Neutrophil (primary cell): ENCODE results near the gene ASPSCR1.

ENCODE experiments used
- H3K27ac ChIP-seq: fragments of 200-600 bp; sonication (generic); 2 replicates; pipeline ENCODE4 v1.5.1; 2016; ENCODE audit warnings: mild to moderate bottlenecking, moderate library complexity
- H3K27me3 ChIP-seq: fragments of 200-600 bp; sonication (generic); 2 replicates; pipeline ENCODE4 v1.6.0; 2016; ENCODE audit warnings: mild to moderate bottlenecking
- H3K36me3 ChIP-seq: fragments of 200-600 bp; sonication (generic); 2 replicates; pipeline ENCODE4 v1.5.1; 2017
- H3K4me1 ChIP-seq, 2 experiments: fragments of 200-600 bp in 1 of 2; sonication (generic) in 1 of 2; 1 replicate in 1 of 2; 2 replicates in 1 of 2; pipeline versions ENCODE4 v1.5.1 to v1.6.1; 2013 to 2016; ENCODE audit warnings: low read depth in 1 of 2, low read length in 1 of 2, mild to moderate bottlenecking in 1 of 2, moderate library complexity in 1 of 2; ENCODE audit not compliant: control insufficient read depth in 1 of 2, insufficient read depth in 1 of 2
- H3K4me3 ChIP-seq, 2 experiments: fragments of 200-600 bp in 1 of 2; sonication (generic) in 1 of 2; 1 replicate in 1 of 2; 2 replicates in 1 of 2; pipeline ENCODE4 v1.5.1; 2013 to 2016; ENCODE audit warnings: low read depth in 1 of 2, low read length in 1 of 2, mild to moderate bottlenecking in 1 of 2, moderate library complexity in 1 of 2
- H3K9me3 ChIP-seq: fragments of 200-600 bp; sonication (generic); 2 replicates; pipeline ENCODE4 v1.5.1; 2016
- TF ChIP-seq, protein P1 (sequence below): fragments of 200-600 bp; sonication (generic); IDR thresholded peaks from 2 replicates; pipeline ENCODE4 v1.5.1; 2016; ENCODE audit warnings: antibody characterized with exemption

The ASPSCR1 gene

DNA sequence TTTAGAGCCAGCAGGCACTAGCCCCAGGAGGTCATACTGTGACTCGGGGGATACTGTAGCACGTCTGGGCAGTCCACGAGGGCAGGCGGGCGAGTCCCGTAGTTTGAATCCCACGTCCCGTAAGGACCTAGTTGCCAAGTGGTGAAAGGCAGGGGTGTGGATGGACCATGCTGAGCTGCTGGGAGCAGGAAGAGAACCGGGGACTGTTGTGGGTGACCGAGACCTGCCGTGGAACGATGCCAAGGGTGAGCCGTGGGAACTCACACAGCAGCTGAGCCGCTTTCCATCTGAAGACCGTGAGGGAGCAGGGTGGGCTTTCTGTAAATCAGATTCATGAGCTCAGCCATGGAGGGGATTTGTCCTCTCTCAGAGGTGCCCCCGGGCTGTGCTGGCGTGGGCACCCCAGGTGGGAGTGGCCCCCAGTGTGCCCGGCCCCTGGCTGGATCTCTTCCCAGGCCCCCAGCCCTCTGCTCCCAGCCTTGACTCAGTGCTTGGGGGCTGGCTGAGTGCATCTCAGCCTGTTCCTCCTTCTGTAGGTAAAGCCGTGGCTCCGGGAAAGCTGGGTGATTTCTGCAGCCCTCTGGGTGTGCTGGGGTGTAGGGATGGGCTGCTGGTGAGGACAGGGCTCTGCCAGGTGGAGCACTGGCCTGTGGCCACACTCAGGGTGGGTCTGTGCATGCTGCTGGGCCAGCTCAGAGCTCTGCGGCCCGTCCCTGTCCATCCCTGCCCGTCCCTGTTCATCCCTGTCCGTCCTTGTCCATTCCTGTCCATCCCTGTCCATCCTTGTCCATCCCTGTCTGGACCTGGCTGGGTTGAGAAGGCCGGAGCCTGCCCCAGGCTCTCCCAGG, 13.6 kb downstream of the ASPSCR1 start:
- no peaks in the 10 kb centered on the region for H3K4me1 ChIP-seq
- H3K27ac ChIP-seq, result no peak overlapping the region

DNA sequence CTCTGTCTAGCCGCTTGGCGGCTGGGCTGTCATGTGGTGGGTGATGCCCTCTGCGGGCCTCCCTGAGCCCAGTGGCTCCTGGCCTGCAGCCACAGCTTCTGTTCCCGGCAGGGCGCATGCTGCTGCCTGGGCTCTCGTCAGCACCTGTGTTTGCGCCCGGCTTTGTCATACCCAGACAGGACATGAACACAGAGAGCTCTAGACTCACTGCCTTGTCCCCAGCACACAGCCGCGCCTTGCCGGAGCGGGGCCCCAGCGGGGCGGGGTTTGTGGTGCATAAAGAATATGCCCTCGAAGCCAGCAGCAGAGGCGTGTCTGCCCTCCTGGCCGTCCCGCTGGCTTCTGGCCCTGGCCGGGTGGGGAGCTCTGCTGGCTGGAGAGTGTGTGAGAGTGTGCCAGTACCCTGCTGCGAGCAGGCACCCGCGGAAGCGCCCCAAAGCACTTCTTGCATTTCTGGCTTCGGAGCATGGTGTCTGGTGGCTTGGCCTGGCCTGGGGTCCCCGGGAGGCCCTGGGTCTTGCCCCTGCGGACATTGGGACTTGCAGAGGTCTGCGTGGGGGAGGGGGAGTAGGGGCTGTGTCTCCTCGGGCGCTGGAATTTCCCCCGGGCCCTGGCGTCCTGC, 14.4 kb downstream of the ASPSCR1 start:
- Histone ChIP-seq H3K27me3 (no peaks in the 10 kb centered on the region), H3K4me1 (no peaks in the 10 kb centered on the region), H3K27ac (no peak overlapping the region), H3K4me3 (no peak overlapping the region), H3K9me3 (no peaks in the 10 kb centered on the region), H3K36me3 (peaks cover 9% of the 10 kb centered on the region)
- TF ChIP-seq, protein P1, sequence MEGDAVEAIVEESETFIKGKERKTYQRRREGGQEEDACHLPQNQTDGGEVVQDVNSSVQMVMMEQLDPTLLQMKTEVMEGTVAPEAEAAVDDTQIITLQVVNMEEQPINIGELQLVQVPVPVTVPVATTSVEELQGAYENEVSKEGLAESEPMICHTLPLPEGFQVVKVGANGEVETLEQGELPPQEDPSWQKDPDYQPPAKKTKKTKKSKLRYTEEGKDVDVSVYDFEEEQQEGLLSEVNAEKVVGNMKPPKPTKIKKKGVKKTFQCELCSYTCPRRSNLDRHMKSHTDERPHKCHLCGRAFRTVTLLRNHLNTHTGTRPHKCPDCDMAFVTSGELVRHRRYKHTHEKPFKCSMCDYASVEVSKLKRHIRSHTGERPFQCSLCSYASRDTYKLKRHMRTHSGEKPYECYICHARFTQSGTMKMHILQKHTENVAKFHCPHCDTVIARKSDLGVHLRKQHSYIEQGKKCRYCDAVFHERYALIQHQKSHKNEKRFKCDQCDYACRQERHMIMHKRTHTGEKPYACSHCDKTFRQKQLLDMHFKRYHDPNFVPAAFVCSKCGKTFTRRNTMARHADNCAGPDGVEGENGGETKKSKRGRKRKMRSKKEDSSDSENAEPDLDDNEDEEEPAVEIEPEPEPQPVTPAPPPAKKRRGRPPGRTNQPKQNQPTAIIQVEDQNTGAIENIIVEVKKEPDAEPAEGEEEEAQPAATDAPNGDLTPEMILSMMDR, result no peak

More for the DNA sequence above, 13.6 kb downstream of the ASPSCR1 start:
- no peak overlapping the region for H3K4me3 ChIP-seq
- TF ChIP-seq, protein P1, result no peak
- no peaks in the 10 kb centered on the region for H3K9me3 ChIP-seq
- H3K27me3 ChIP-seq, result no peaks in the 10 kb centered on the region
- H3K36me3 ChIP-seq, result peaks cover 13% of the 10 kb centered on the region

DNA sequence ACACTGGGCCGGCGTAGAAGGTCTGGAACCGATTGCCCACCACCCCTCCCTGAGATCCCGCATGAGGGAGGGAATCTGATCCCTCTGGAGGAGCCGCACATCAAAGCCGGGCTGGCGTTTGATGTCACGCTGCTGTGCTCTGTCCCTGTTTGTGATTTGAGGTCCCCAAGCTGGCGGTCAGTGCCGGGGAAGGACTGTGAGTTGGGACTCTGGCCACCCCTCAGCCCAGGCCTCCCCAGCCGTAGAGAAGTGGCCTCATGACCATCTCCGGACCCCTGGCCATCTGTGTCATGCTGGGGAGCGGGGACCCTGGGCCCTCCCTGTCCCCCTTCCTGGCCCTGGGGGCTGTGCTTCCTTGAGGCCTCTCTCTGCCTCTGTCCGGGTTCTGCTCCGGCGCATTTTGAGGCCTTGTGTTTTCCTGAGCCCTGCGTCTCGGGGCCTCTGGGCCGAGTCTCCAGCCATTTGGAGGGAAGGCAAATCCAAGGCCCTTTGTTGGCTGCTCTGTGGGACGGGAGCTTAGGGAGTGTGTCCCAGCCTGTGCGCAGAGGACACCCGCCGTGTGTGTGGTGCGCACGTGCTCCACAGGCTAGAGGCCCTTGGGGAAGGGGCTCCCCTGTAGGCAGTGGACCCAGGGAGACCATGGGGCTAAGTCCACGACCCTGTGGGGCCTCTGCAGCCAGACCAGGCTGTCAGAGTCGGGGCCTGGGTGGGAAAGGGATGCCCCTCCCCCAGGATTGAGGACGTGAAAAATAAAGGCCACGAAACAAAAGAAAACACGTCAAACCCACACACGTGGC, 15.1 kb downstream of the ASPSCR1 start:
- Histone ChIP-seq H3K27me3 (no peaks in the 10 kb centered on the region), H3K4me3 (no peak overlapping the region), H3K36me3 (peaks cover 7% of the 10 kb centered on the region), H3K9me3 (no peaks in the 10 kb centered on the region), H3K27ac (no peak overlapping the region), H3K4me1 (no peaks in the 10 kb centered on the region)
- TF ChIP-seq, protein P1, result no peak

DNA sequence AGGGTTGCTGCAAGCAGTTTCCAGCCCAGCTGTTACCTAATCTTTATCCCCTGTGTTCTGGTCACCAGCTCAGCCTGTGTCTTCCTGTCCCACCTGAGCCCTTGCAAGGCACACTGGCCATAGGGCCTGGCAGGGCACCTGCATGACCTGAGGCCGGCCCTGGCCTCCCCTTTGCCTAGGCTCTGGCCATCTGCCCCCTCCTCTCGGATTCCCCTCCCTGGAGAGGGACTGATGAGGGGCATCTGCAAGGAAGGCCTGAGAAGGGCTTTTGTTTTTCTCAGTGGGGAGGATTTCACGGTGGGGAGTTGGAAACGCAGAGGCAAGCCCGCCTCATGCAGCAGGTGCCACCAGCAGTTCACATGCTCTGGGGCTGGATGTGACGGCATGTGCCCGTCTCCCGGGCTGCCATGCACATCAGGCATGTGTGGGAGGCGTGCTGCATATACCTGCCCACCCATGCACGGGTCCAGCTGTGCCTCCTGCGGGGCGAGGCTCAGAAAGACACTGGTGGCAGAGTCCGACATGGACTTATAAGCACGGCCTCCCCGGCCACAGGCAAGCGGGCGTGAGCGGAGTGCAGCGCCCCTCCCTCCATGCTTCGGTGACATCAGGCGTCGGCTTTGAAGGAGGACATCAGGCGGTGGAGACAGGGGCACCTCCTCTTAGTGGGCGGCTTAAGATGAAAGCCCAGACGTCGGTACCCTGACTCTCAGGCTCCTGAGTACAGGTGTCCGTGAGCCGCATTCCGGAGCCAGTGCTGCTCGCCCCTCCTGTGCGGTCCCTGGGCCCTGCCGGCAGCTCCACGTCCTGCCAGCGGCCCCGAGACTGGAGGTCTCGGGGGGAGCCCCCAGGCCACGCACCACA, 16.5 kb downstream of the ASPSCR1 start:
- Histone ChIP-seq H3K27me3 (no peaks in the 10 kb centered on the region), H3K4me3 (no peak overlapping the region), H3K9me3 (no peaks in the 10 kb centered on the region), H3K36me3 (peaks cover 7% of the 10 kb centered on the region), H3K4me1 (no peaks in the 10 kb centered on the region), H3K27ac (no peak overlapping the region)
- TF ChIP-seq, protein P1, result no peak
